PFSK-1 (cell line): Measurements from ENCODE around the gene KIAA0232.

Experiments
- FOXP2 ChIP-seq: optimal IDR thresholded peaks from 2 replicates; pipeline ENCODE3; 2011; ENCODE audit warnings: borderline replicate concordance, control low read depth, inconsistent platforms; ENCODE audit not compliant: insufficient read depth; ENCODE audit errors: extremely low read length, extremely low read depth
- POLR2AphosphoS5 ChIP-seq: IDR thresholded peaks from 2 replicates; pipeline ENCODE4 v1.6.1; 2012; ENCODE audit warnings: low read depth, mild to moderate bottlenecking, control low read depth, low read length, moderate library complexity
- SIN3A ChIP-seq: IDR thresholded peaks from 2 replicates; pipeline ENCODE4 v1.6.1; 2012; ENCODE audit warnings: mild to moderate bottlenecking, low read length, moderate library complexity, borderline replicate concordance; ENCODE audit not compliant: insufficient read depth
- TAF1 ChIP-seq: IDR thresholded peaks from 2 replicates; pipeline ENCODE4 v1.6.1; 2012; ENCODE audit warnings: low read length, control low read depth, borderline replicate concordance; ENCODE audit not compliant: insufficient read depth
- TF ChIP-seq, protein P1 (sequence below), 2 experiments: IDR thresholded peaks; 2 replicates each; pipeline versions ENCODE4 v1.6.1 to v1.8.0; 2011 to 2012; ENCODE audit warnings: low read depth in 2 of 2, low read length in 2 of 2, control low read depth in 1 of 2, inconsistent platforms in 1 of 2, mild to moderate bottlenecking in 1 of 2, moderate library complexity in 1 of 2; ENCODE audit not compliant: insufficient read depth in 1 of 2

DNA sequence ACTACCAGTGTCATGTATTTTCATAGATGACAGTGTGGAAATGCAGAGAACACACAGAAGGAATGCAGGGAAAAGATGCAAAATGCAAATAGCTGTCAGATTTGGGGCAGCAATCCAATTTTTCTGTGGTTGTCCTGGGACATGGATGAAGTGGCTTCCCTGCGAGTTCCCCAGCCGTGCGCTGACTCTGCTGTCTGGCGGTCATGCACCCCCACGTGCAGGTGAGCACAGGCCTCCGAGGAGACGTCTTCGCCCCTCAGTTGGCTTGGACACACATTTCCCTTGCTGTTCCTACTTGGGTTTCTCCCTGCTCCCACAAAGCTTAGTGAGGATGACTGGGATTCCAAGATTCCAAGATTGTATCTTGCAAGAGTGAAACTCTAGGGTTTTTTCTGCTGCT is 42.2 kb upstream of the KIAA0232 start:
- TF ChIP-seq TAF1 (no peak), POLR2AphosphoS5 (no peak), SIN3A (no peak), FOXP2 (no peak)
- TF ChIP-seq, protein P1, sequence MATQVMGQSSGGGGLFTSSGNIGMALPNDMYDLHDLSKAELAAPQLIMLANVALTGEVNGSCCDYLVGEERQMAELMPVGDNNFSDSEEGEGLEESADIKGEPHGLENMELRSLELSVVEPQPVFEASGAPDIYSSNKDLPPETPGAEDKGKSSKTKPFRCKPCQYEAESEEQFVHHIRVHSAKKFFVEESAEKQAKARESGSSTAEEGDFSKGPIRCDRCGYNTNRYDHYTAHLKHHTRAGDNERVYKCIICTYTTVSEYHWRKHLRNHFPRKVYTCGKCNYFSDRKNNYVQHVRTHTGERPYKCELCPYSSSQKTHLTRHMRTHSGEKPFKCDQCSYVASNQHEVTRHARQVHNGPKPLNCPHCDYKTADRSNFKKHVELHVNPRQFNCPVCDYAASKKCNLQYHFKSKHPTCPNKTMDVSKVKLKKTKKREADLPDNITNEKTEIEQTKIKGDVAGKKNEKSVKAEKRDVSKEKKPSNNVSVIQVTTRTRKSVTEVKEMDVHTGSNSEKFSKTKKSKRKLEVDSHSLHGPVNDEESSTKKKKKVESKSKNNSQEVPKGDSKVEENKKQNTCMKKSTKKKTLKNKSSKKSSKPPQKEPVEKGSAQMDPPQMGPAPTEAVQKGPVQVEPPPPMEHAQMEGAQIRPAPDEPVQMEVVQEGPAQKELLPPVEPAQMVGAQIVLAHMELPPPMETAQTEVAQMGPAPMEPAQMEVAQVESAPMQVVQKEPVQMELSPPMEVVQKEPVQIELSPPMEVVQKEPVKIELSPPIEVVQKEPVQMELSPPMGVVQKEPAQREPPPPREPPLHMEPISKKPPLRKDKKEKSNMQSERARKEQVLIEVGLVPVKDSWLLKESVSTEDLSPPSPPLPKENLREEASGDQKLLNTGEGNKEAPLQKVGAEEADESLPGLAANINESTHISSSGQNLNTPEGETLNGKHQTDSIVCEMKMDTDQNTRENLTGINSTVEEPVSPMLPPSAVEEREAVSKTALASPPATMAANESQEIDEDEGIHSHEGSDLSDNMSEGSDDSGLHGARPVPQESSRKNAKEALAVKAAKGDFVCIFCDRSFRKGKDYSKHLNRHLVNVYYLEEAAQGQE (IDR thresholded peaks at IDR 0.05; ENCODE audit: insufficient read depth in 1 of 2, low read depth in 2 of 2, low read length in 2 of 2): no peak
